Transverse colon (tissue), 4 donors: Measurements from ENCODE around the gene TARS3.

Experiments
- CTCF ChIP-seq, 5 experiments: fragments of 200-600 bp in 3 of 5; fragments of 450-650 bp in 2 of 5; sonication (generic) in 3 of 5; IDR thresholded peaks; 1 replicate in 2 of 5; 2 replicates in 3 of 5; pipeline ENCODE4 v1.5.1; 2016 to 2017; ENCODE audit warnings: antibody characterized with exemption in 5 of 5, inconsistent platforms in 3 of 5, mild to moderate bottlenecking in 2 of 5, moderate library complexity in 1 of 5
- POLR2A ChIP-seq: fragments of 450-650 bp; IDR thresholded peaks from one replicate; pipeline ENCODE4 v1.6.1; 2016; ENCODE audit warnings: antibody characterized with exemption, mild to moderate bottlenecking, moderate library complexity
- POLR2AphosphoS5 ChIP-seq, 3 donors: sonication (generic); formaldehyde crosslinking; IDR thresholded peaks; one replicate each; pipeline ENCODE4 v1.6.1; 2016; ENCODE audit warnings: antibody characterized with exemption in 3 of 3

DNA sequence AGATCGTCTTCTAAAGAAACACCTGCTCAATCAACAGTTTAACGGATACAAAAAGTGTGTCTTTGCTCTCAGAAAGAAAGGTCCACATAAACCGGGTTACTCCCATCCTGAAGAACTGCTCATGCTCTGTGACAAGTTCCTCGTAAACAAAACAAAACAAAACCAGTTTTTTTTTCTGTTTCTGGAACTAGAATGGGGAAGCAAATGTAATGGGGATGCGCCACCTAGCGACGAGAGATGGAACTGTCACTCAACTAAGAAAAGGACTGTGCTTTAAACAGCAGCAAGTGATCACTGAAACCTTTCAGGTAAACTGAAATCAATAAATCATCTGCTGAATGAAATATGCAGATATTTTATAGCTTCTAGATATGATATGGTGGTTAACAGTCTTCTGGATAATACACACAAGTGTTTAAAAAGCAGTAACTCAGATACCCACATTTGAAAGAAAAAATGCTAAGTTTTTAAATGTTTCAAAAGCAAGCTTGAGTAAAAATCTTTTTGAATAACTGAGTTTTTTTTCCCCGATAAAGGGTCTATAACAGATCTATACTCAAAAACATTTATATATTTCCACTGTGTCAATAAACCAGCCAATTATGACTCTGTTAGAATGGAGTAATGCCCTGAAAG lies 83.0 kb downstream of the TARS3 start:
- TF ChIP-seq POLR2A (no peak), POLR2AphosphoS5 (IDR thresholded peaks at IDR 0.05) (no peak), CTCF (IDR thresholded peaks at IDR 0.05) (peak; percentile 92 to 98 (median 94))
